Measurements from ENCODE around the gene DMD.

GRCh38 chrX:33078273-33078672 lies 133.1 kb downstream of the DMD start:
- TF ChIP-seq CTCF (IDR thresholded peaks at IDR 0.05): no peak
- no peak for TF ChIP-seq EP300 (IDR thresholded peaks at IDR 0.05)
- no peak for TF ChIP-seq POLR2AphosphoS5 (IDR thresholded peaks at IDR 0.05)
- TF ChIP-seq POLR2A (IDR thresholded peaks at IDR 0.05): no peak
